Sciatic nerve (tissue), 1 donor: ENCODE data around the gene XAGE1B. TPM values are rescaled to one million over a fixed set of nuclear protein-coding genes. Genes with fewer than 3 reads are reported as not detected.

ENCODE experiments used
- total RNA-seq: library from RNA; stranded (reverse); fragmentation: NEBNext Ultra II Directional; extraction: Animal tissue kit (Norgen Biotek cat#: 25700); gene quantifications from one replicate; pipeline ENCODE4 v1.2.1, GENCODE V29; 2021
- donor health status: DM: no; HTN: no; CAD: no.

The XAGE1B gene
- total RNA-seq, 1 donor from 2014 or later: not detected

Other genes starting within 250 kb of the XAGE1B start
- gene XAGE2, start 148.0 kb downstream of the XAGE1B start, total RNA-seq: 1.7 TPM
- gene XAGE1A, start 21.3 kb downstream of the XAGE1B start, total RNA-seq: not detected
- not detected for gene SSX7, start 137.8 kb upstream of the XAGE1B start, total RNA-seq
- not detected for gene SSX2, start 190.1 kb upstream of the XAGE1B start, total RNA-seq
- not detected for gene SSX2B, start 234.2 kb upstream of the XAGE1B start, total RNA-seq